IMR-90 (cell line): ENCODE measurements around the gene MLH3. TPM values are rescaled to one million over a fixed set of nuclear protein-coding genes. Genes with fewer than 3 reads are reported as not detected.

Source experiments
- ATAC-seq: fragments of 200-7000 bp; cut with Tn5 transposase; 2 replicates; pipeline ENCODE4 v1.9.1; 2020; ENCODE audit warnings: low read depth, mild to moderate bottlenecking, moderate library complexity
- BruUV-seq: library from RNA; stranded (reverse); fragments of 400-500 nt; replicated peaks from 2 replicates; lab custom pipeline; 2021; lab: Mats Ljungman, UMichigan
- CTCF ChIA-PET: fragments of 300-600 bp; formaldehyde crosslinking; extraction: SDS; loops from one replicate; lab custom pipeline; 2021; ENCODE audit warnings: antibody characterized with exemption; lab: Yijun Ruan, JAX
- POLR2A ChIA-PET: fragments of 300-600 bp; sonication (Branson Sonifier 250); formaldehyde crosslinking; loops from one replicate; lab custom pipeline; 2022; ENCODE audit warnings: antibody characterized with exemption; ENCODE audit not compliant: unreplicated experiment; lab: Charles Lee
- DNase-seq: peaks from one replicate; pipeline ENCODE4 v3.0.0; 2013
- H2AFZ ChIP-seq: replicated peaks from 2 replicates; pipeline ENCODE3; 2013; ENCODE audit warnings: low read length, mild to moderate bottlenecking; ENCODE audit not compliant: poor library complexity
- H2AK5ac ChIP-seq: 2 replicates; pipeline ENCODE4 v1.6.1; 2013; ENCODE audit warnings: low read depth, low read length, inconsistent platforms
- H2AK9ac ChIP-seq: replicated peaks from 2 replicates; pipeline ENCODE3; 2013; ENCODE audit warnings: mild to moderate bottlenecking, low read depth, low read length, moderate library complexity; ENCODE audit not compliant: poor library complexity
- H2BK120ac ChIP-seq: 2 replicates; pipeline ENCODE4 v1.6.1; 2013; ENCODE audit warnings: low read depth, low read length, inconsistent platforms
- H2BK15ac ChIP-seq: 3 replicates; pipeline ENCODE4 v1.6.1; 2013; ENCODE audit warnings: low read depth, low read length, inconsistent platforms
- H2BK20ac ChIP-seq: 2 replicates; pipeline ENCODE4 v1.6.1; 2013; ENCODE audit warnings: low read depth, mild to moderate bottlenecking, inconsistent platforms, low read length, moderate library complexity
- H2BK5ac ChIP-seq: 2 replicates; pipeline ENCODE4 v1.6.1; 2013; ENCODE audit warnings: mild to moderate bottlenecking, low read depth, low read length, inconsistent platforms; ENCODE audit not compliant: poor library complexity, severe bottlenecking
- H3K14ac ChIP-seq: replicated peaks from 2 replicates; pipeline ENCODE4 v1.6.1; 2013; ENCODE audit warnings: low read depth, low read length, inconsistent platforms
- H3K18ac ChIP-seq: 2 replicates; pipeline ENCODE4 v1.6.1; 2013; ENCODE audit warnings: low read depth, low read length, control low read depth
- H3K23ac ChIP-seq: 2 replicates; pipeline ENCODE4 v1.6.1; 2013; ENCODE audit warnings: low read depth, low read length, inconsistent platforms
- H3K27ac ChIP-seq: 2 replicates; pipeline ENCODE4 v1.5.1; 2013; ENCODE audit warnings: mild to moderate bottlenecking, control low read depth, low read length; ENCODE audit not compliant: insufficient read depth
- H3K27me3 ChIP-seq: 2 replicates; pipeline ENCODE4 v1.6.1; 2013; ENCODE audit warnings: low read length; ENCODE audit not compliant: control insufficient read depth, insufficient read depth
- H3K36me3 ChIP-seq: 2 replicates; pipeline ENCODE4 v1.6.1; 2013; ENCODE audit warnings: low read length, mixed read lengths; ENCODE audit not compliant: control insufficient read depth, insufficient read depth
- H3K4ac ChIP-seq: 2 replicates; pipeline ENCODE4 v1.6.1; 2013; ENCODE audit warnings: low read depth, low read length, inconsistent platforms
- H3K4me1 ChIP-seq: 2 replicates; pipeline ENCODE4 v1.6.1; 2013; ENCODE audit warnings: low read length, mixed read lengths; ENCODE audit not compliant: control insufficient read depth, insufficient read depth
- H3K4me2 ChIP-seq: 2 replicates; pipeline ENCODE4 v1.6.1; 2013; ENCODE audit warnings: low read depth, mild to moderate bottlenecking, control low read depth, low read length, moderate library complexity
- H3K4me3 ChIP-seq: 2 replicates; pipeline ENCODE4 v1.5.1; 2013; ENCODE audit warnings: low read depth, mild to moderate bottlenecking, control low read depth, low read length, moderate library complexity; ENCODE audit not compliant: insufficient read depth
- H3K56ac ChIP-seq: 2 replicates; pipeline ENCODE4 v1.6.1; 2013; ENCODE audit warnings: low read length, inconsistent platforms; ENCODE audit not compliant: insufficient read depth; ENCODE audit errors: extremely low read depth
- H3K79me1 ChIP-seq, 2 experiments: 2 replicates each; pipeline ENCODE4 v1.6.1; 2013; ENCODE audit warnings: low read length in 2 of 2, inconsistent platforms in 1 of 2, low read depth in 1 of 2
- H3K9ac ChIP-seq: 2 replicates; pipeline ENCODE4 v1.6.1; 2013; ENCODE audit warnings: low read depth, low read length, control low read depth
- H3K9me1 ChIP-seq: 2 replicates; pipeline ENCODE4 v1.6.1; 2013; ENCODE audit warnings: low read length, inconsistent platforms; ENCODE audit not compliant: insufficient read depth
- H3K9me3 ChIP-seq: 2 replicates; pipeline ENCODE4 v1.6.1; 2013; ENCODE audit warnings: low read length; ENCODE audit not compliant: control insufficient read depth, insufficient read depth
- H4K20me1 ChIP-seq: 2 replicates; pipeline ENCODE4 v1.6.1; 2013; ENCODE audit warnings: low read length, inconsistent platforms; ENCODE audit not compliant: insufficient read depth
- H4K5ac ChIP-seq: 2 replicates; pipeline ENCODE4 v1.6.1; 2013; ENCODE audit warnings: mild to moderate bottlenecking, low read depth, low read length, control low read depth
- H4K8ac ChIP-seq, 2 experiments: 2 replicates each; pipeline ENCODE4 v1.6.1; 2013; ENCODE audit warnings: low read depth in 2 of 2, low read length in 2 of 2, control low read depth in 1 of 2, inconsistent platforms in 1 of 2
- H4K91ac ChIP-seq: 2 replicates; pipeline ENCODE4 v1.6.1; 2013; ENCODE audit warnings: low read depth, low read length, inconsistent platforms; ENCODE audit not compliant: insufficient read depth
- BHLHE40 ChIP-seq: fragments of 150-350 bp; IDR thresholded peaks from 2 replicates; pipeline ENCODE4 v1.6.1; 2016; ENCODE audit warnings: mild to moderate bottlenecking, low read depth, low read length
- CHD1 ChIP-seq: IDR thresholded peaks from 2 replicates; pipeline ENCODE4 v1.6.1; 2012; ENCODE audit warnings: low read depth, low read length, improper control_type of control experiment
- CTCF ChIP-seq: conservative IDR thresholded peaks from 2 replicates; pipeline ENCODE4 v1.5.1; 2012; ENCODE audit warnings: mild to moderate bottlenecking, low read depth, low read length, improper control_type of control experiment
- MAFK ChIP-seq: IDR thresholded peaks from 2 replicates; pipeline ENCODE4 v1.6.1; 2012; ENCODE audit warnings: low read depth, low read length, improper control_type of control experiment
- MAZ ChIP-seq: IDR thresholded peaks from 2 replicates; pipeline ENCODE4 v1.6.1; 2012; ENCODE audit warnings: low read depth, mild to moderate bottlenecking, low read length, improper control_type of control experiment, moderate library complexity, borderline replicate concordance
- RAD21 ChIP-seq: IDR thresholded peaks from 2 replicates; pipeline ENCODE4 v1.6.1; 2012; ENCODE audit warnings: low read length, improper control_type of control experiment
- RFX5 ChIP-seq: IDR thresholded peaks from 2 replicates; pipeline ENCODE4 v1.8.0; 2012; ENCODE audit warnings: low read depth, mild to moderate bottlenecking, low read length, moderate library complexity
- SMC3 ChIP-seq: fragments of 150-350 bp; IDR thresholded peaks from 2 replicates; pipeline ENCODE4 v1.6.1; 2016; ENCODE audit warnings: low read depth, mild to moderate bottlenecking, antibody characterized with exemption, low read length, moderate library complexity
- WGBS, 2 experiments: methylation state at CpG; one replicate each; pipeline versions ENCODE4 v1.1.5 to v1.1.7; 2013; ENCODE audit warnings: missing lambda C conversion rate in 2 of 2; ENCODE audit not compliant: insufficient read length in 1 of 2; ENCODE audit errors: extremely low coverage in 2 of 2; 5-methylcytosine and 5-hydroxymethylcytosine counted together
- dilution Hi-C: fragments of 300-500 bp; cut with HindIII; formaldehyde crosslinking; loops from one replicate; pipeline ENCODE4 v1.14.3; 2018; ENCODE audit warnings: low sequenced_read_pairs; ENCODE audit not compliant: unreplicated experiment
- in situ Hi-C: fragments of 300-500 bp; cut with MboI; formaldehyde crosslinking; loops from 3 replicates; pipeline ENCODE4 v1.14.3; 2019; ENCODE audit warnings: low sequenced_read_pairs, inconsistent platforms, mixed read lengths
- intact Hi-C: fragments of 100-400 bp; cut with micrococcal nuclease; formaldehyde crosslinking; loops from 2 replicates; pipeline ENCODE4 v1.10.0; 2022
- polyA plus RNA-seq, 3 experiments: library from polyadenylated mRNA; depleted of rRNA; stranded (reverse); fragments of >200 nt; gene quantifications; 2 replicates each; pipeline ENCODE4 v1.2.3, GENCODE V29; 2012; ENCODE audit warnings: low replicate concordance in 1 of 3
- total RNA-seq: library from RNA; depleted of rRNA; stranded (reverse); fragments of >200 nt; gene quantifications from 2 replicates; pipeline ENCODE4 v1.2.3, GENCODE V29; 2012
- TF ChIP-seq, protein P1 (sequence below): fragments of 150-350 bp; IDR thresholded peaks from 2 replicates; pipeline ENCODE4 v1.6.1; 2016; ENCODE audit warnings: low read depth, mild to moderate bottlenecking, low read length, moderate library complexity, borderline replicate concordance

MLH3 gene
- total and polyA plus RNA-seq, 2 of the 4 experiments (the other 2 are of a cell fraction): 5.6 to 14.7 TPM

DNA sequence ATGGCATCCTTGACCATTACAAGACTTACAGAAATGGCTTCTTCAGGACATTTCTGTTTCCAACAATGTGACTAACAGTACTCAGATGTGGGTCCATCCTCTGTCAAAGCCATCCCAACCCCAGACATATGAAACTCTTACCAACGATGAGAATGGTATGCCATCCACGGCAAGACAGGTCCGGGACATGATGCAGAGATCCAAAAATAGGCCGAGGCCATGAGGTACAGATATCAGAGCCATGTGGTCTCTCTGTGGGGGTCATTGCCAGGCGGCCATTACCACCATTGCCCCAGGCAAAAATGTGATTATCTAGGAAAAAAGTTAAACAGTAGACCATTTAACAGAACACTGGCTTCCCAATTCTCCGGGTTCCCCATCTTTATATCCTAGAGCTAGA lies 45.7 kb upstream of the MLH3 start:
- H4K20me1 ChIP-seq: no peaks in the 10 kb centered on the region
- ChIA-PET POLR2A (interaction anchor here (0.6 to 0.7 kb wide), 2 partner anchors 89 to 149 kb away, joined by 3 to 5 read pairs; no protein-coding TSS in a partner anchor), CTCF (interaction anchor here (0.6 kb wide), 1 partner anchor 85 kb away, joined by 3 read pairs; no protein-coding TSS in a partner anchor)
- no peaks in the 10 kb centered on the region for H3K27me3 ChIP-seq
- no TSS peak for BruUV-seq
- no peak for ATAC-seq
- H2AK5ac ChIP-seq: no peak overlapping the region
- H2BK20ac ChIP-seq: no peak overlapping the region
- no peak overlapping the region for H3K27ac ChIP-seq
- in situ Hi-C loops: no loop called here
- 80% methylated on average over 1 of the region's 6 CpGs; no CpG with 5 or more reads in 1 of the 2 experiments for WGBS, 2 experiments
- no peak overlapping the region for H2BK120ac ChIP-seq
- no peaks in the 10 kb centered on the region for H3K9me1 ChIP-seq
- no peak overlapping the region for H2AFZ ChIP-seq
- H4K91ac ChIP-seq: no peak overlapping the region
- no peak overlapping the region for H4K8ac ChIP-seq
- no peak for DNase-seq
- H3K36me3 ChIP-seq: peaks cover 30% of the 10 kb centered on the region
- no peak overlapping the region for H3K18ac ChIP-seq
- peaks cover 0 to 3% of the 10 kb centered on the region in 2 experiments; a peak in 2 of 4 replicates for H3K79me1 ChIP-seq
- H3K9me3 ChIP-seq: no peaks in the 10 kb centered on the region
- no peak for TF ChIP-seq CTCF
- no peak for TF ChIP-seq RAD21
- TF ChIP-seq CHD1: no peak
- TF ChIP-seq RFX5: no peak
- no peak for TF ChIP-seq BHLHE40
- TF ChIP-seq MAZ: no peak
- TF ChIP-seq MAFK: no peak
- TF ChIP-seq SMC3: no peak
- TF ChIP-seq, protein P1, sequence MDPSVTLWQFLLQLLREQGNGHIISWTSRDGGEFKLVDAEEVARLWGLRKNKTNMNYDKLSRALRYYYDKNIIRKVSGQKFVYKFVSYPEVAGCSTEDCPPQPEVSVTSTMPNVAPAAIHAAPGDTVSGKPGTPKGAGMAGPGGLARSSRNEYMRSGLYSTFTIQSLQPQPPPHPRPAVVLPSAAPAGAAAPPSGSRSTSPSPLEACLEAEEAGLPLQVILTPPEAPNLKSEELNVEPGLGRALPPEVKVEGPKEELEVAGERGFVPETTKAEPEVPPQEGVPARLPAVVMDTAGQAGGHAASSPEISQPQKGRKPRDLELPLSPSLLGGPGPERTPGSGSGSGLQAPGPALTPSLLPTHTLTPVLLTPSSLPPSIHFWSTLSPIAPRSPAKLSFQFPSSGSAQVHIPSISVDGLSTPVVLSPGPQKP: no peak
- no peak overlapping the region for H3K4ac ChIP-seq
- no peak overlapping the region for H4K5ac ChIP-seq
- no peak overlapping the region for H2AK9ac ChIP-seq
- H3K9ac ChIP-seq: no peak overlapping the region
- no peak overlapping the region for H3K56ac ChIP-seq
- no peak overlapping the region for H3K14ac ChIP-seq
- H3K4me2 ChIP-seq: no peak overlapping the region
- H2BK15ac ChIP-seq: no peak overlapping the region
- dilution Hi-C loops: no loop called here
- H3K4me1 ChIP-seq: no peaks in the 10 kb centered on the region
- no peak overlapping the region for H3K4me3 ChIP-seq
- intact Hi-C loops: no loop called here
- no peak overlapping the region for H3K23ac ChIP-seq
- no peak overlapping the region for H2BK5ac ChIP-seq
